Globus pallidus (tissue), 1 donor: Measurements from ENCODE around the gene ERC1.
"Not testable (repeated sequence)": the region's sequence is repeated elsewhere in the genome, so short reads cannot be mapped to it uniquely, and the experiment has no call there.

ENCODE experiments used
- DNase-seq: peaks from one replicate; pipeline ENCODE4 v3.0.0-alpha.2; 2015; ENCODE audit warnings: low spot score

ERC1 gene

GRCh38 chr12:1189163-1189562, 198.1 kb downstream of the ERC1 start:
- DNase-seq = no peak

- DNase-seq = no peak
These were observed 204.5 kb downstream of the ERC1 start for GRCh38 chr12:1195513-1195912.

- no peak for DNase-seq
These were observed 206.4 kb downstream of the ERC1 start for GRCh38 chr12:1197264-1198018.

- DNase-seq = not testable (repeated sequence)
These were observed 207.8 kb downstream of the ERC1 start for GRCh38 chr12:1198854-1199253.

- no peak for DNase-seq
These were observed 208.7 kb downstream of the ERC1 start for GRCh38 chr12:1199700-1200099.

GRCh38 chr12:1201030-1201429, 210.0 kb downstream of the ERC1 start:
- no peak for DNase-seq

GRCh38 chr12:1201886-1202285, 210.9 kb downstream of the ERC1 start:
- no peak for DNase-seq

- DNase-seq = no peak
These were observed 212.7 kb downstream of the ERC1 start for GRCh38 chr12:1203735-1204019.

- no peak for DNase-seq
These were observed 213.6 kb downstream of the ERC1 start for GRCh38 chr12:1204581-1205121.

- no peak for DNase-seq
These were observed 214.6 kb downstream of the ERC1 start for GRCh38 chr12:1205512-1206060.

GRCh38 chr12:1206118-1206734, 215.2 kb downstream of the ERC1 start:
- no peak for DNase-seq

GRCh38 chr12:1207276-1207675, 216.3 kb downstream of the ERC1 start:
- no peak for DNase-seq

- DNase-seq = not testable (repeated sequence)
These were observed 217.7 kb downstream of the ERC1 start for GRCh38 chr12:1208719-1209118.

- no peak for DNase-seq
These were observed 221.5 kb downstream of the ERC1 start for GRCh38 chr12:1212526-1212925.

GRCh38 chr12:1213205-1213604, 222.2 kb downstream of the ERC1 start:
- DNase-seq = no peak

- no peak for DNase-seq
These were observed 222.7 kb downstream of the ERC1 start for GRCh38 chr12:1213618-1214205.

GRCh38 chr12:1216560-1216959, 225.5 kb downstream of the ERC1 start:
- DNase-seq = no peak

- no peak for DNase-seq
These were observed 226.3 kb downstream of the ERC1 start for GRCh38 chr12:1217191-1217949.

GRCh38 chr12:1218369-1218768, 227.3 kb downstream of the ERC1 start:
- DNase-seq = no peak

GRCh38 chr12:1220127-1221092, 229.4 kb downstream of the ERC1 start:
- DNase-seq = no peak
